RWPE1 (cell line): Measurements from ENCODE around the gene KBTBD13.

Experiments used
- CTCF ChIA-PET: fragments of 350-600 bp; sonication (Branson Sonifier 250); formaldehyde crosslinking; extraction: SDS; loops from one replicate; lab custom pipeline; 2021; lab: Yijun Ruan, JAX
- POLR2A ChIA-PET: fragments of 400-600 bp; formaldehyde crosslinking; extraction: SDS; loops from one replicate; lab custom pipeline; 2020; ENCODE audit warnings: antibody characterized with exemption; ENCODE audit not compliant: low non-redundant PET; lab: Yijun Ruan, JAX
- DNase-seq: peaks from one replicate; pipeline ENCODE4 v3.0.0; 2012; ENCODE audit warnings: low spot score
- H3K27ac ChIP-seq: fragments of 450-650 bp; 2 replicates; pipeline ENCODE4 v1.5.1; 2017
- CTCF ChIP-seq: fragments of 450-650 bp; conservative IDR thresholded peaks from 2 replicates; pipeline ENCODE4 v1.5.1; 2017; ENCODE audit warnings: low read depth, mild to moderate bottlenecking

The KBTBD13 gene

DNA sequence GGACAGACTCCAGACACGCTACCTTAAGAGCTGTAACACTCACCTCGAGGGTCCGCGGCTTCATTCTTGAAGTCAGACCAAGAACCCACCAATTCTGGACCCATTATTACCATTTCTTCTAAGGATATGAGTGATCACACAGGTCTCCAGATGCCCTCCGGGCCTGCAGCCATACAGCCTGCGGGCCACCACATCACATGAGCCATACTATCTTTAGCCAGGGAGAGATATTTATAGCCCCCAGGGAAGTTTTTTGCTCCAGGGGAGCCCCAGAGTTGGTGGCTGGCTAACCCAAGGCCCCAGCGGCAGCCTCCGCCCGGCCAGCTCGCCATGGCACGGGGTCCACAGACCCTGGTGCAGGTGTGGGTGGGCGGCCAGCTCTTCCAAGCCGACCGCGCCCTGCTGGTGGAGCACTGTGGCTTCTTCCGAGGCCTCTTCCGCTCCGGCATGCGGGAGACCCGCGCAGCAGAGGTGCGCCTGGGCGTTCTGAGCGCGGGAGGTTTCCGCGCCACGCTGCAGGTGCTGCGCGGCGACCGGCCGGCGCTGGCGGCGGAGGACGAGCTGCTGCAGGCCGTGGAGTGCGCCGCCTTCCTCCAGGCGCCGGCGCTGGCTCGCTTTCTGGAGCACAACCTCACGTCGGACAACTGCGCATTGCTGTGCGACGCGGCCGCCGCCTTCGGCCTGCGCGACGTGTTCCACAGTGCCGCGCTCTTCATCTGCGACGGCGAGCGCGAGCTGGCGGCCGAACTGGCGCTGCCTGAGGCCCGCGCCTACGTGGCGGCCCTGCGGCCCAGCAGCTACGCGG is at the start of gene KBTBD13:
TSS of gene KBTBD13 (plus strand) at position 261 of the 805 bp plus-strand sequence. CDS start at position 331, 70 bp downstream.
- CTCF ChIA-PET, result interaction anchor here (0.8 kb wide), 1 partner anchor 10 kb away, joined by 4 read pairs; no protein-coding TSS in a partner anchor
- no peak for DNase-seq
- POLR2A ChIA-PET, result no interaction called here
- no peak for TF ChIP-seq CTCF
- H3K27ac ChIP-seq, result no peak within 1 kb of the TSS

- ChIA-PET POLR2A (no interaction called here), CTCF (interaction anchor here (0.6 kb wide), 1 partner anchor 271 kb away, joined by 3 read pairs; no protein-coding TSS in a partner anchor)
- no peak overlapping the region for H3K27ac ChIP-seq
- DNase-seq, result no peak
- TF ChIP-seq CTCF, result no peak
Measured at GRCh38 chr15:65026756-65027155, 49.8 kb upstream of the KBTBD13 start.

- CTCF ChIA-PET, result interaction anchor here (0.6 kb wide), 1 partner anchor 272 kb away, joined by 3 read pairs; no protein-coding TSS in a partner anchor
- no peak for TF ChIP-seq CTCF
- H3K27ac ChIP-seq, result no peak overlapping the region
- DNase-seq, result no peak
- POLR2A ChIA-PET, result no interaction called here
Measured at GRCh38 chr15:65027593-65027992, 49.0 kb upstream of the KBTBD13 start.

GRCh38 chr15:65028338-65028737 is 48.2 kb upstream of the KBTBD13 start:
- no peak for TF ChIP-seq CTCF
- CTCF ChIA-PET, result no interaction called here
- DNase-seq, result no peak
- no peak overlapping the region for H3K27ac ChIP-seq
- POLR2A ChIA-PET, result no interaction called here

GRCh38 chr15:65028921-65029735 is 47.4 kb upstream of the KBTBD13 start, which contains the start of gene MTFMT:
Gene MTFMT, minus strand, starts transcription at chr15:65029639. Its CDS starts 26 bp downstream, at chr15:65029613.
- ChIA-PET CTCF (no interaction called here), POLR2A (no interaction called here)
- peak; percentile 98 for DNase-seq
- no peak for TF ChIP-seq CTCF
- H3K27ac ChIP-seq, result peak within 1 kb of the TSS; percentile 66

- H3K27ac ChIP-seq, result peak overlapping the region; percentile 66
- POLR2A ChIA-PET, result no interaction called here
- CTCF ChIA-PET, result interaction anchor here (0.6 kb wide), 1 partner anchor 262 kb away, joined by 3 read pairs; no protein-coding TSS in a partner anchor
- no peak for TF ChIP-seq CTCF
- DNase-seq, result no peak
Measured at GRCh38 chr15:65029736-65030208, 46.8 kb upstream of the KBTBD13 start.
